Measurements from ENCODE around the gene SPARCL1.
"Not testable (repeated sequence)": the region's sequence is repeated elsewhere in the genome, so short reads cannot be mapped to it uniquely, and the experiment has no call there.

Gene SPARCL1

DNA sequence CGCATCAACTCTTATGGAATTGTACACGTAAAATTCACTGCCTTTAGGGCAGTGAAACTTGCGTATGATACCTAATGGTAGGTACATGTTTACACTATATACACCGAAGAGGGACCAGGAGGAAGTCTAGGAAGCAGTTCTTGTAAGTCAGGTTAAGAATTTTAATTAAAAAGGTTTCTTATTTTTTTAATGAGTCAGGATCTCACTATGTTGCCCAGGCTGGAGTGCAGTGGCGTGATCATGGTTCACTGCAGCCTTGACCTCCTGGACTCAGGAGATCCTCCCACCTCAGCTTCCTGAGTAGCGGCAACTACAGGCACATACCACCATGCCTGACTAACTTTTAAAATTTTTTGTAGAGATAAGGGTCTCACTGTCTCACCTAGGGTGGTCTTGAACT lies 100.2 kb downstream of the SPARCL1 start:
- CTCF ChIA-PET: interaction anchor here (1.2 kb wide), 1 partner anchor 38 kb away, joined by 4 read pairs; the partner anchor contains the start of gene HSD17B11
- TF ChIP-seq, protein P1, sequence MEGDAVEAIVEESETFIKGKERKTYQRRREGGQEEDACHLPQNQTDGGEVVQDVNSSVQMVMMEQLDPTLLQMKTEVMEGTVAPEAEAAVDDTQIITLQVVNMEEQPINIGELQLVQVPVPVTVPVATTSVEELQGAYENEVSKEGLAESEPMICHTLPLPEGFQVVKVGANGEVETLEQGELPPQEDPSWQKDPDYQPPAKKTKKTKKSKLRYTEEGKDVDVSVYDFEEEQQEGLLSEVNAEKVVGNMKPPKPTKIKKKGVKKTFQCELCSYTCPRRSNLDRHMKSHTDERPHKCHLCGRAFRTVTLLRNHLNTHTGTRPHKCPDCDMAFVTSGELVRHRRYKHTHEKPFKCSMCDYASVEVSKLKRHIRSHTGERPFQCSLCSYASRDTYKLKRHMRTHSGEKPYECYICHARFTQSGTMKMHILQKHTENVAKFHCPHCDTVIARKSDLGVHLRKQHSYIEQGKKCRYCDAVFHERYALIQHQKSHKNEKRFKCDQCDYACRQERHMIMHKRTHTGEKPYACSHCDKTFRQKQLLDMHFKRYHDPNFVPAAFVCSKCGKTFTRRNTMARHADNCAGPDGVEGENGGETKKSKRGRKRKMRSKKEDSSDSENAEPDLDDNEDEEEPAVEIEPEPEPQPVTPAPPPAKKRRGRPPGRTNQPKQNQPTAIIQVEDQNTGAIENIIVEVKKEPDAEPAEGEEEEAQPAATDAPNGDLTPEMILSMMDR (IDR thresholded peaks at IDR 0.05; ENCODE audit: insufficient read depth, low read length, missing control alignments): no peak
- H3K4me3 ChIP-seq (ENCODE audit: low read depth, low read length): no peak overlapping the region
- DNase-seq (ENCODE audit: low read depth, low spot score): no peak
- POLR2A ChIA-PET: no interaction called here

DNA sequence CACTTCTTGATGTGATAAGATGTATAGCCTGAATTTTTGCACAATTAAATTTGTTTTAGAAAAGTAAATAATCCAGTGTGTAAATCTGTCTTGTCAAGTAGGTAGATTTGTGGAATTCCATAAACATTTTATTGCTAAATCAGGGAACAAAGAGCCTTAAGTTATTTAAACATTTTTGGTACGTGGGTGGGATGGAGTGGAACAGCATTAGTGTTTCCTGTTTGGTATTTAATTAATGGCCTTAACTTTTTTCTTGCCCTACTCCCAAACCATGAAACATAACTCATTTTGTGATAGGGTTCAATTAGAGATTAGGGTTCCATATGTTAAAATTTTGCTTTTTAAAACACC lies 101.7 kb downstream of the SPARCL1 start:
- DNase-seq (ENCODE audit: low read depth, low spot score): no peak
- POLR2A ChIA-PET: no interaction called here
- CTCF ChIA-PET: no interaction called here
- no peak overlapping the region for H3K4me3 ChIP-seq (ENCODE audit: low read depth, low read length)
- TF ChIP-seq, protein P1 (IDR thresholded peaks at IDR 0.05; ENCODE audit: insufficient read depth, low read length, missing control alignments): no peak

DNA sequence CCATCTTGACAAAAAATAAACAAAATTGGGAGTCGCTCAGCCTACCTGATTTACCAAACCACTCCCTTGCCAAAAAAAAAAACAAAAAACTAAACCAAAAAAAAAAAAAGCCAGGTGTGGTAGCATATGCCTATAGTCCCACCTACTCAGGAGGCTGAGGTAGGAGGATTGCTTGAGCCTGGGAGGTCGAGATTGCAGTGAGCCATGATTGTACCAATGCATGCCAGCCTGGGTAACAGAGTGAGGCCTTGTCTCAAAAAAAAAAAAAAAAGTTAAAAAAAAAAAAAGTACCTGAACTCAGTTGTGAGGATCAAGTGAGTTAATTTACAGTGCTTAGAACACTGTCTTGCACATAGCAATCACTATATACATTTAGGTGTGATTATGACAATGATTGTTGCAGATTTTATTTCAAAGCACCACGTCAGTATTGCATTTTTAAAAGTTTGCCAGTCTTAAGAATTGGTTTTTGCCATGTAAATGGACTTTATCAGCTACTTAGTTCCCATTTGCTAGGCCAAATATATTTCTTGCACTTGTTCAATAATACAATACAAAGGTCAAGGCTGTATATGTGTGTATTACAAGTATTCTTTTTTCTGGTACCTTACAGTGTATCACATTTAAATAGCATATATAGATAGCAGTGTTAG lies 102.2 kb downstream of the SPARCL1 start:
- ChIA-PET CTCF (no interaction called here), POLR2A (no interaction called here)
- TF ChIP-seq, protein P1 (IDR thresholded peaks at IDR 0.05; ENCODE audit: insufficient read depth, low read length, missing control alignments): no peak
- H3K4me3 ChIP-seq (ENCODE audit: low read depth, low read length): no peak overlapping the region
- DNase-seq (ENCODE audit: low read depth, low spot score): no peak

DNA sequence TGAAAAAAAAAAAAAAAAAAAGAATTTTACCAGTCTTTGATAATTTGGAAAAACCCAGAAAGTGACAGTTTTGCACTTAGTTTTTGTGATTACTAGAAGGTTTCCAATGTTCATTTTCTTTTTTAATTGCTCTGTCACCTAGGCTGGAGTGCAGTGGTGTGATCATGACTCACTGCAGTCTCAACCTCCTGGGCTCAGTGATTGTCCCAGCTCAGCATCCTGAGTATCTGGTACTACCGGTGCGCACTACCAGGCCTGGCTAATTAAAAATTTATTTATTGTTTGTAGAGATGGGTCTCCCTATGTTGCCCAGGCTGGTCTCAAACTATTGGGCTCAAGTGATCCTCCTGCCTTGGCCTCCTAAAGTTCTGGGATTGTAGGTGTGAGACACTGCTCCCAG lies 103.5 kb downstream of the SPARCL1 start:
- CTCF ChIA-PET: no interaction called here
- H3K4me3 ChIP-seq (ENCODE audit: low read depth, low read length): no peak overlapping the region
- no peak for DNase-seq (ENCODE audit: low read depth, low spot score)
- POLR2A ChIA-PET: no interaction called here
- TF ChIP-seq, protein P1 (IDR thresholded peaks at IDR 0.05; ENCODE audit: insufficient read depth, low read length, missing control alignments): no peak

DNA sequence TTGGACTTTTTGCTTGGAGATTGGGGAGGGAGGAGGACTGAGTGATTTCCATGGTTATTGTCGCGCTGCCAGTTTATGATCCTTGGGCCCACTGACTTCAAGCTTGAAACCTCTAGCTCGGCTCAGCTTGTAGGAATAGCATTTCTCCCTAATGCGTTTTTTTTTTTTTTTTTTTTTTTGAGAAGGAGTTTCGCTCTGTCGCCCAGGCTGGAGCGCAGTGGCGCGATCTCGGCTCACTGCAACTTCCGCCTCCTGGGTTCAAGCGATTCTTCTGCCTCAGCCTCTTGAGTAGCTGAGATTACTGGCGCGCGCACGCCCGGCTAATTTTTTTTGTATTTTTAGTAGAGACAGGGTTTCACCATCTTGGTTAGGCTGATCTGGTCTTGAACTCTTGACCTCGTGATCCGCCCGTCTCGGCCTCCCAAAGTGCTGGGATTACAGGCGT lies 105.1 kb downstream of the SPARCL1 start:
- peak overlapping the region; percentile 96; the same call in 1 of the 2 replicates for H3K4me3 ChIP-seq (ENCODE audit: low read depth, low read length)
- CTCF ChIA-PET: interaction anchor here (2.2 kb wide), 1 partner anchor 48 kb away, joined by 7 read pairs; no protein-coding TSS in a partner anchor
- POLR2A ChIA-PET; DNase-seq (ENCODE audit: low read depth, low spot score): not testable (repeated sequence)
